Stimulated activated CD8-positive, alpha-beta memory T cell treated with anti-CD3 and anti-CD28 coated beads, Interleukin-12 subunit alpha, Interleukin-12 subunit beta, amount 100 ng/mL, for 1 hour (primary cell): ENCODE data around the gene CREBRF.
"Not testable (repeated sequence)": the region's sequence is repeated elsewhere in the genome, so short reads cannot be mapped to it uniquely, and the experiment has no call there.

Experiments used
- DNase-seq: peaks from one replicate; pipeline ENCODE4 v3.0.0-alpha.2; 2020; ENCODE audit warnings: low read depth

Gene CREBRF

DNA sequence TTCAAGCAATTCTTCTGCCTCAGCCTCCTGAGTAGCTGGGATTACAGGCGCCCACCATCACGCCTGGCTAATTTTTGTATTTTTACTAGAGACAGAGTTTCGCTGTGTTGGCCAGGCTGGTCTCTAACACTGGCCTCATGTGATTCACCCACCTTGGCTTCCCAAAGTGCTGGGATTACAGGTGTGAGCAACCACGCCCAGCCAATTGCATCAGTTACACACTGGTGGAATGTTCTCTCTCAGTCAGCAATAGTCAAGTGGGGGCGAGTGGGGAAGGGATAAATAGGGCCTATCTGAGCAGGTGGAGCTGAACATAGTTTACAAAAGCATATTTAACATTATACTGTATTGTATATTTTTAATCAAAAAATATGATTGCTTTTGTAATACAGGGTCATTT lies 98.5 kb downstream of the CREBRF start:
- DNase-seq, result not testable (repeated sequence)

DNA sequence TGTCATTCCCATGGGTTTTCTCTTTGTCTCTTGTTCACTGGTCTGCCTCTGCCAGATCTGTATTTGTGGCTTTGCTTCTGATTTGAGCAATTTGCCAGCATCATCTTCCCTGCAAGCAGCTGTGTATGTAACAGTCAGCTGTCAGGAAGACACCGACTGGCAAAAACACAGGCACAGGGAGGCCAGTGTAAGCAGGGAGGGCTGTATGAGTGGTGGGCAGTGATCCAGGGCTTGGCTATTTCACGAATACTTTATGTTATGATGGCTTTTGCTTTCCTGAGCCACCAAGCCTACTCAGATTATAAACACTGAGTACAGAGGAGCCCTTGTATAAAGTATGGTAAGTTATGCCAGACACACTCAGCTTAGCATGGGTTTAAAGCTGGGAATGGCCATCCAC lies 99.8 kb downstream of the CREBRF start:
- DNase-seq, result no peak

DNA sequence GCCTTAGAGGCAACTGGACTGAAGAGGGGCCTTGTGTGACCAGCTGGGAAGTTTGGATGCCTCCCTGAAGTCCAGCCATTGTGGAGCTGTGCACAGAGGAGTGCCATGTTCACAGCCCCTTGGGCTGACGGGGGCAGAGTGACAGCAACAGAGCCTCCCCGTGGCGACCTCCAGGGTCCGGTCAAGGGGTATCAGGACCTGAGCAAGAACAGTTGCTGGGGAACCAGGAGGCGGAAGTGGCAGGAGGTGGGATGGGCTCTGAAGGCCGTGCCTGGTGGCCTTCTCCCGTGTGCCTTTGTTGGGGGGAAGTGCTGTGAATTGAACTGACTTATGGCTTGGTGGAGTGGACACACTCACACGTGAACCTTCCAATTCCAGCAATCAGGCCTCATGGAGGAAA lies 102.2 kb downstream of the CREBRF start:
- no peak for DNase-seq

DNA sequence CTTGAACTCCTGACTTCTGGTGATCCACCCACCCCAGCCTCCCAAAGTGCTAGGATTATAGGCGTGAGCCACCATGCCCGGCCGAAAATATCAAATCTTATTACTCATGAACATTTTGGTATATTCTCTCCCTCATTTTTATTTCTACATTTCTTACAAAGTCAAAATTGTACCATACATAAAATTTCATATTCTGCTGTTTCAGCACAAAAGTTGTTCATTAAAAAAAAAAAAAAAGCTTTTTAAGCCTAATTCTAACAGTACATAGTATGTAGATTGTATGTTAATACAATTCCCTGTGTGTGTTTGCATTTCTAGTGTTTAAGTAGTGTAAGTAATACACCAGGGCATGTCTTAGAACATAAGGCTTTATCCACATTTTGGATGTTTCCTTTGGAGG lies 103.1 kb downstream of the CREBRF start:
- DNase-seq, result no peak

DNA sequence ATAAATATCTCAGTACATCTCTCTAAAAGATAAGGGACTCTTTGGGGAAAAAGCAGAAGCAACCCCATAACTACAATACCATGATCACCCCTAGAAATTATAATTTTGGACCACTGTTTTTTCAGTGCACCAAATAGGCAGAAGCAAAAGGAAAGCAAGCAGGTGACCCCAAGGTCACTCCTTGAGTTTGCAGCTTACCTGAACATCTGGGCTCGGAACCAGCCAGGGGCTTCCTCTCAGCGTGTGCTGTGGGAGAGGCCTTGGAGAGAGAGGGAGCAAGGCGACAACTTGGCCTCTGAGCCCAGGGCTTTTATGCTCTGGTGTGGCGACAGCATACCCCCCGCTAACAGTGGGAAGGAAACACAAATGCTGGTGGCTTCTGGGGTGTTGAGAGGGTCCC lies 105.0 kb downstream of the CREBRF start:
- no peak for DNase-seq

DNA sequence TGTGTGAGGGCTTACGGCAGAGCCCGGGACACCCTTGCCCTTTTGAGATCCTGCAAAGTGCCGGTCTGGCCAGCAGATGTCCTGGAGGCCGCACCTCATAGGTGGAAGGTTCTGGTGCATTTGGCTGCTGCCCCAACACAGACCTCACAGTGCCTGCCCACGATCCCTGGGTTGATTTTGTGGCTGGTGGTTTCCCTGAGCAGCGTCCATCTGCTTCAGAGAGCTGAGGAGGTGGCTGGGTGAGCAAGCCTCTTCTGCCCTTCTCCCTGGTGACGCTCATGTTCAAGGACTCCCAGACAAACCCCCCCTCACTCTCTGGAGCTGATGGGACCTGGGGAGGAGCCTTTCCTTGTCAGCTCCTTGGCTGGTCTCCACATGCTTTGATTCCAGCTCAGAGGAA lies 107.1 kb downstream of the CREBRF start:
- DNase-seq, result no peak

DNA sequence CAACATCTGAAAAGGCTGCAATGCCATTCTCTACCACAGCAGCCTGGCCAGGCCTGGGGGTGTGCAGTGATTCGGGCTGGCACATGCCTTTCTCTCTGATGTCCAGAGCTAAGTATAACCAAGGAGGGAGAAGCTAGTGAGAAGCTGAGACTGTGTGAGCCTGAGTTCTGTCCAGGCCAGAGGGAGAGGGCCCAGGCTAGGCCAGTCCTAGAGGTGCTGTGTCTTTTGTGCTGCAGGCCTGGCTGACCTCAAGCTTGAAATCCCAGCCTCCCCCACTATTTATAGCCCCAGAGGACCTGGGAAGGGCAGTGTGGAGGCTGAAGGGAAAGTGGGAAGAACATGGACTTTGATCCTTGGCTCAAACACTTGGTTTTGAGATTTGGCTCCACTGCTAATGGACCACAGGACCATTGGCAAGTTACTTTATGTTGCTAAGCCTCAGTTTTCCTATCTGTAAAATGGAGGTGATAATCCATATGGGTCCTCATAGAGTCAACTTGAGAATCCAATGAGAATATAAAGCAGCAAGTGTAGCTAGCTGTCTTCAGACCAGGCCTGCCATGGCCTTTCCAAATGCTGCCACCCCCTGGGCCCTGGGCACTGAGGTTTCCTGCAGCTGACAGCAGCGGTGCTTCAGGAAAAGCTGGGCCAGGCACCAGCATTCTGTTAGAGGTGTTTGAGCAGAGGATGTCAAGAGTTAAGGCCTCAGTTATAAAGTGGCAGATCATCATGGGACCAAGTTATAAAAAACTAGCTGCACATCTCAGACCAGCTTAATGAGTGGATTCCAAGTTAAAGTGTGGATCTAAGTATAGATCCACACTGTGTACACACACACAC lies 109.2 kb downstream of the CREBRF start:
- no peak for DNase-seq

DNA sequence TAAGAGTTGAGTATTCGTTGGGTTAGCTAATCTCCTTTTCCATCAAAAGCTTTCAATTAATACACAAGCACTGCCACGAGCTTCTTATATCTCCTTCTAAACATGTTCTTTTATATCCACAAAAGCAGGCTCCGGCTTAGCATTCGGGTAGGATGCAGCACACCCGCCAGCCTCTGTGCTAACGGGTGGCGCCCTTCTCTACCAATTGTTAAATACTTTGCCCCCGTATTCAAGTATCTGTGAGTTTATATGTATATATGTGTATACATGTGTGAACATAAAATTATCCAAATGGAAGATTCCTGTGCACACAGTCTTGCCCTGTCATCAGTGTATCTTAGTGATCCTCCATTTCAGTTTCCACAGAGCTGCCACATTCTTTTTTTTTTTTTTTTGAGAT lies 116.0 kb downstream of the CREBRF start:
- no peak for DNase-seq

DNA sequence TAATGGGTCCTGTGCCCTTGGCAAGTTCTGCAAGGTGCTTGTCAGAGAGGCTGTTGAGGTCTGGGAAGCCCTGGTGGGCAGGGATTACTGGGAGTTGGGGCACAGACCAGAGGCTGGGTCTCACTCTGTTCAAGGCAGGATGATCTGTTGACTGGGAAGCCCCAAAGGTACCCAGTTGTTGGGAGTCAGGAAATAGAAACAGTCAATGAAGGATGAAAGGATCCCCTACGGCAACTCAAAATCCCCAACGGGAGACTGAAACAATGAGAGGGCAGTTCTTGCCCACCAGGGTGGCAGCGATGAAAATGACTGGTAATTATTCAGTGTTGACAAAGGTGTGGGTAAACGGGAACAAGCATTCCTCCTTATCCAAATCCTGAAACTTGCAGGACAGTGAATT lies 119.4 kb downstream of the CREBRF start:
- no peak for DNase-seq

DNA sequence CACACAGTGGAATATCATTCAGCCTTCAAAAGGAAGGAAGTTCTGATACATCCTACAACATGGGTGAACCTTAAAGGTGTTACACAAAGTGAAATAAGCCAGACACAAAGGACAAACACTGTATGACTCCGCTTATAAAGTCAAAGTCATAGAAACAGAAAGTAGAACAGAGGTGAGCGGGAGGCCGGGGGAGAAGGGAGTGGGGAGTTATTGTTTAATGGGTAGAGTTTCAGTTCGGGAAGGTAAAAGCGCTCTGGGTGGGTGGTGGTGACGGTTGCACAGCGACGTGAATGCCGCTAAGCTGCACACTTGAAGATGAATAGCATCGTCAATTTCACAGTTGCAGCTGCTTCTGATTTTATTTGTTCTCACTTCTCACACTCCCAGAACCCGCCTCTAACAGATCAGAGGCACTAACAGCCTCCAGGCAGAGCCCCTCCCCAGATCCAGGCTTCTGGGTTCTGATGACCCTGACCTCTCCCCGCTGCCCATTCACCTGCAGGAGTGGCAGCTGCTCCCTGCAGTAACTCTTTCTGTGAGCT lies 122.3 kb downstream of the CREBRF start:
- no peak for DNase-seq

DNA sequence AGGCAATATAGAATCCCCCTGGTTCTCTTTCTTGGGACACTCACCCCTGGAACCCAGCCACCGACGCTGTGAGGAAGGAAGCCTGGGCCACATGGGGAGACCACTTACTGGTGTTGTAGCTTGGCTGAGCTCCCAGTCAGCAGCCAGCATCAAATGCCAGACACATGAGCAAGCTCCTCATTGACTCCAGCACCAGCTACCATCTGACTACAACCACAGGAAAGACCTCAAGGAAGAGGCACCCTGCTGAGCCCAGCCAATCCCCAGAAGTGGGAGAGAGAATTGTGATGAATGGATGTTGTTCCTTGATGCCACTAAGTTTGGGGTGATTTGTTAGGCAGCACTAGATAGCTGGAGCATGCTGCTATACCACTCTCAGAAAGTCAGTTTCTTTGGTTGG lies 124.2 kb downstream of the CREBRF start:
- DNase-seq, result no peak

DNA sequence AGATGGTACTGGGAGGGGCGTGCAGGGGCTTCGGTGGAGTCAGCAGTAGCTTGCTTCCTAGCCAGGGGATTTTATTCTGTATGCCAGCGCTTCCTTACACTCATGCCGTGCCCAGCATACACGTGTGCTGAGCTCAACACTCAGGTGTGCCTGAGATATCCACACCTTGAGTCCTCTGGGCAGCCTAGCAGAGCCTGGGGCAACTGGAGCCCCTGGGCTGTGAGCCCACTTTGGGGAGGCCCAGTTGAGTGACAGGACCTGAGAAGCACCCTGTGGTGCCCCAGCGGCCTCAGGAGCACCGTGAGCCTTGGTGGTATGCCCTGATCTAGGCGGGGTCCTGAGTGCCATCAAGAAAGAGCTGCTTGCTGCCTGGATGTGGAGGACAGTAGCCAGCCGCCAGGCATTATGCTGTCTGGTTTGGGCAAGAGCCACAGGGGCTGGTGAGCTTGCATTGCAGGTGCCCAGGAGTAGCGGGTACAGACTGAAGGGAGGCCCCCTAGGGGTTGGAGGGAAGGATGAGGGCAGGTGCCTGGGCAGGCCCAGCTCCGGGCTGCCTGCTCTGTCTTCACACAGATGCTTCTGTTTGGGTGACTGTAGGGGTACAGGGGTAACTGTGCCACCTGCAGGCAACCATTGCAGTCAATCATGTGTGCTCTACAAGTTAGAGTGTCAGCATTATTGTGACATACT lies 131.0 kb downstream of the CREBRF start:
- DNase-seq, result no peak

DNA sequence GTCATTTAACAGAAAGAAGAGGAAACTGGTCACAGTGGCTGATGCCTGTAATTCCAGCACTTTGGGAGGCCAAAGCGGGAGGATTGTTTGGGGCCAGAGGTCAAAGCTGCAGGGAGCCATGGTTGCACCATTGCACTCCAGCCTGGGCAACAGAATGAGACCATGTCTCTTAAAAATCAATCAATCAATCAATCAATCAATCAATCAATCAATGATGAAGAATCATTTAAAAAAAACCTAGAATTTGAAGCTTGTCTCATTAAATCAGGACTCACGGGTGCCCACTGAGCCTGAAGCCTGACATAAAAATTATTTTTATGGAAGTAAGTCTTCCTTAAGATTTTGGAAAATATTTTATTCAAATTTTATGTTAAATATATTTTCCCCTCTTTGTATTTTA lies 132.1 kb downstream of the CREBRF start:
- DNase-seq, result no peak
